Breast epithelium (tissue), 4 donors: ENCODE measurements around the gene PCDHB14. TPM values are rescaled to one million over a fixed set of nuclear protein-coding genes. Genes with fewer than 3 reads are reported as not detected.
A peak's percentile ranks its signal among the peaks of the same experiment; 100 is the strongest.
"Not testable (repeated sequence)": the region's sequence is repeated elsewhere in the genome, so short reads cannot be mapped to it uniquely, and the experiment has no call there.

Experiments
- DNase-seq, 2 donors: peaks; one replicate each; pipeline ENCODE4 v3.0.0-alpha.2; 2019; ENCODE audit warnings: low spot score in 2 of 2
- H3K27ac ChIP-seq, 2 donors: fragments of 200-600 bp; sonication (generic) in 1 of 2; one replicate each; pipeline ENCODE4 v1.5.1; 2016 to 2019; ENCODE audit warnings: mild to moderate bottlenecking in 1 of 2
- H3K27me3 ChIP-seq, 2 donors: fragments of 200-600 bp; sonication (generic) in 1 of 2; one replicate each; pipeline versions ENCODE4 v1.5.1 to v1.6.0; 2017 to 2019; ENCODE audit warnings: control low read depth in 1 of 2, mild to moderate bottlenecking in 1 of 2
- H3K36me3 ChIP-seq: fragments of 200-600 bp; one replicate; pipeline ENCODE4 v1.5.1; 2019
- H3K4me1 ChIP-seq, 2 donors: fragments of 200-600 bp; sonication (generic); one replicate each; pipeline ENCODE4 v1.5.1; 2016 to 2019; ENCODE audit warnings: control low read depth in 1 of 2
- H3K4me3 ChIP-seq, 3 donors: fragments of 200-600 bp; sonication (generic); 1 replicate in 2 of 3; 2 replicates in 1 of 3; pipeline ENCODE4 v1.5.1; 2016 to 2019; ENCODE audit warnings: mild to moderate bottlenecking in 3 of 3, moderate library complexity in 2 of 3
- H3K9me3 ChIP-seq, 2 donors: fragments of 200-600 bp; sonication (generic) in 1 of 2; one replicate each; pipeline ENCODE4 v1.5.1; 2016 to 2019; ENCODE audit warnings: control low read depth in 1 of 2
- CTCF ChIP-seq, 3 donors: fragments of 450-650 bp; IDR thresholded peaks; one replicate each; pipeline ENCODE4 v1.5.1; 2016 to 2017; ENCODE audit warnings: antibody characterized with exemption in 3 of 3, mild to moderate bottlenecking in 3 of 3, moderate library complexity in 3 of 3
- POLR2A ChIP-seq: fragments of 450-650 bp; IDR thresholded peaks from one replicate; pipeline ENCODE4 v1.6.1; 2016; ENCODE audit warnings: antibody characterized with exemption, mild to moderate bottlenecking, moderate library complexity
- POLR2AphosphoS5 ChIP-seq, 3 donors: sonication (generic); formaldehyde crosslinking; IDR thresholded peaks; one replicate each; pipeline ENCODE4 v1.6.1; 2017; ENCODE audit warnings: antibody characterized with exemption in 3 of 3
- intact Hi-C: fragments of 100-400 bp; cut with DNase I; formaldehyde crosslinking; loops from one replicate; pipeline ENCODE4 v1.15.1; 2023; ENCODE audit warnings: low total_unique reads
- total RNA-seq, 3 donors: library from RNA; depleted of rRNA; stranded (reverse); fragments of >200 nt; gene quantifications; one replicate each; pipeline ENCODE4 v1.1.0, GENCODE V29; 2016

PCDHB14 gene
- total RNA-seq, 3 donors from 2014 or later: 4.2 to 5.9 (median 5.9) TPM

GRCh38 chr5:141182248-141182647 lies 40.9 kb upstream of the PCDHB14 start, which contains the start of gene PCDHB16:
Gene PCDHB16 (plus strand): TSS chr5:141182387. CDS start chr5:141182560, 173 bp downstream.
- intact Hi-C loops: no loop called here
- Histone ChIP-seq H3K27ac (peak within 1 kb of the TSS; percentile 37 to 62), H3K9me3 (peaks cover 62 to 72% of the 10 kb centered on the region in 2 donors), H3K27me3 (no peaks in the 10 kb centered on the region), H3K36me3 (no peaks in the 10 kb centered on the region), H3K4me1 (no peaks in the 10 kb centered on the region), H3K4me3 (peak within 1 kb of the TSS; percentile 36 to 61 (median 49))
- TF ChIP-seq POLR2A: no peak
- TF ChIP-seq POLR2AphosphoS5 (IDR thresholded peaks at IDR 0.05): no peak
- peak in 2 of 3 donors; percentile 21 to 33 for TF ChIP-seq CTCF (IDR thresholded peaks at IDR 0.05)
- DNase-seq: no peak

- intact Hi-C loops, H3K27ac ChIP-seq, DNase-seq, H3K4me1 ChIP-seq, H3K27me3 ChIP-seq, H3K36me3 ChIP-seq: not testable (repeated sequence)
- peak overlapping the region in 1 of 3 donors; percentile 20 for H3K4me3 ChIP-seq
- peaks cover 61 to 73% of the 10 kb centered on the region in 2 donors for H3K9me3 ChIP-seq
Observed at GRCh38 chr5:141184117-141184855, 38.9 kb upstream of the PCDHB14 start.

GRCh38 chr5:141186897-141187512 lies 36.1 kb upstream of the PCDHB14 start, which contains the start of gene PCDHB9:
Gene PCDHB9 (plus strand): TSS chr5:141187161. CDS start chr5:141187319, 158 bp downstream.
- Histone ChIP-seq H3K4me1 (no peaks in the 10 kb centered on the region), H3K9me3 (peaks cover 67 to 90% of the 10 kb centered on the region in 2 donors), H3K27ac (no peak within 1 kb of the TSS), H3K27me3 (no peaks in the 10 kb centered on the region), H3K36me3 (no peaks in the 10 kb centered on the region), H3K4me3 (peak within 1 kb of the TSS in 2 of 3 donors; percentile 22 to 44)
- peak in 1 of 3 donors; percentile 38 for TF ChIP-seq CTCF (IDR thresholded peaks at IDR 0.05)
- TF ChIP-seq POLR2AphosphoS5 (IDR thresholded peaks at IDR 0.05): no peak
- no peak for TF ChIP-seq POLR2A
- intact Hi-C loops: no loop called here
- no peak for DNase-seq

- peaks cover 66 to 91% of the 10 kb centered on the region in 2 donors for H3K9me3 ChIP-seq
- H3K27me3 ChIP-seq, DNase-seq, intact Hi-C loops, H3K27ac ChIP-seq, H3K4me1 ChIP-seq, H3K4me3 ChIP-seq, H3K36me3 ChIP-seq: not testable (repeated sequence)
Observed at GRCh38 chr5:141188682-141189081, 34.5 kb upstream of the PCDHB14 start.

- H3K9me3 ChIP-seq: peaks cover 61 to 90% of the 10 kb centered on the region in 2 donors
- intact Hi-C loops: not testable (repeated sequence)
Observed at GRCh38 chr5:141189131-141189530, 34.0 kb upstream of the PCDHB14 start.

GRCh38 chr5:141192110-141192725 lies 30.9 kb upstream of the PCDHB14 start, which contains the start of gene PCDHB10:
Gene PCDHB10 (plus strand): TSS chr5:141192353. CDS start chr5:141192553, 200 bp downstream.
- H3K27me3 ChIP-seq: no peaks in the 10 kb centered on the region
- no peaks in the 10 kb centered on the region for H3K4me1 ChIP-seq
- intact Hi-C loops: no loop called here
- no peak for TF ChIP-seq CTCF (IDR thresholded peaks at IDR 0.05)
- TF ChIP-seq POLR2AphosphoS5 (IDR thresholded peaks at IDR 0.05): no peak
- TF ChIP-seq POLR2A: no peak
- DNase-seq: no peak
- peaks cover 59 to 89% of the 10 kb centered on the region in 2 donors for H3K9me3 ChIP-seq
- no peak within 1 kb of the TSS for H3K4me3 ChIP-seq
- no peak within 1 kb of the TSS for H3K27ac ChIP-seq
- H3K36me3 ChIP-seq: no peaks in the 10 kb centered on the region

More at GRCh38 chr5:141189131-141189530, 34.0 kb upstream of the PCDHB14 start:
- not testable (repeated sequence) for DNase-seq, H3K27ac ChIP-seq, H3K27me3 ChIP-seq, H3K4me3 ChIP-seq, H3K36me3 ChIP-seq, H3K4me1 ChIP-seq

GRCh38 chr5:141194332-141194731 lies 28.8 kb upstream of the PCDHB14 start:
- intact Hi-C loops, H3K4me3 ChIP-seq, DNase-seq, H3K27me3 ChIP-seq, H3K27ac ChIP-seq, H3K36me3 ChIP-seq, H3K4me1 ChIP-seq: not testable (repeated sequence)
- peaks cover 64 to 93% of the 10 kb centered on the region in 2 donors for H3K9me3 ChIP-seq
